Trophoblast cell (in vitro differentiated cells and primary cell): ENCODE results near the gene SLC43A2.
A peak's percentile ranks its signal among the peaks of the same experiment; 100 is the strongest.

Experiments
- DNase-seq, 2 donors: peaks; one replicate each; pipeline ENCODE4 v3.0.0-alpha.2; 2016
- H2AFZ ChIP-seq: 2 replicates; pipeline ENCODE4 v1.6.1; 2013; ENCODE audit warnings: low read length, moderate library complexity, mild to moderate bottlenecking; ENCODE audit not compliant: insufficient read depth, poor library complexity
- H2AK5ac ChIP-seq: 2 replicates; pipeline ENCODE4 v1.6.1; 2013; ENCODE audit warnings: mild to moderate bottlenecking, low read length
- H2BK120ac ChIP-seq: 2 replicates; pipeline ENCODE4 v1.6.1; 2013; ENCODE audit warnings: low read length, mild to moderate bottlenecking, moderate library complexity; ENCODE audit not compliant: insufficient read depth, poor library complexity
- H2BK12ac ChIP-seq: 2 replicates; pipeline ENCODE4 v1.6.1; 2013; ENCODE audit warnings: mild to moderate bottlenecking, low read length, moderate library complexity
- H2BK5ac ChIP-seq: 2 replicates; pipeline ENCODE4 v1.6.1; 2013; ENCODE audit warnings: low read length, low read depth, moderate library complexity, mild to moderate bottlenecking; ENCODE audit not compliant: poor library complexity
- H3K14ac ChIP-seq: 2 replicates; pipeline ENCODE4 v1.6.1; 2013; ENCODE audit warnings: mild to moderate bottlenecking, low read length
- H3K18ac ChIP-seq: 2 replicates; pipeline ENCODE4 v1.6.1; 2013; ENCODE audit warnings: mild to moderate bottlenecking, low read length
- H3K23ac ChIP-seq: 2 replicates; pipeline ENCODE4 v1.6.1; 2013; ENCODE audit warnings: low read length
- H3K27ac ChIP-seq: 2 replicates; pipeline ENCODE4 v1.5.1; 2013; ENCODE audit warnings: low read depth, mild to moderate bottlenecking, inconsistent platforms, low read length, moderate library complexity
- H3K27me3 ChIP-seq: 2 replicates; pipeline ENCODE4 v1.6.1; 2013; ENCODE audit warnings: inconsistent platforms, mild to moderate bottlenecking, low read length, moderate library complexity; ENCODE audit not compliant: insufficient read depth
- H3K36me3 ChIP-seq, 2 experiments: 1 replicate in 1 of 2; 2 replicates in 1 of 2; pipeline ENCODE4 v1.6.1; 2013; ENCODE audit warnings: low read length in 2 of 2, mild to moderate bottlenecking in 2 of 2, moderate library complexity in 1 of 2; ENCODE audit not compliant: insufficient read depth in 2 of 2, control insufficient read depth in 1 of 2
- H3K4ac ChIP-seq: 2 replicates; pipeline ENCODE4 v1.6.1; 2013; ENCODE audit warnings: low read depth, mild to moderate bottlenecking, low read length, moderate library complexity
- H3K4me1 ChIP-seq, 2 experiments: 1 replicate in 1 of 2; 2 replicates in 1 of 2; pipeline ENCODE4 v1.6.1; 2013; ENCODE audit warnings: low read length in 2 of 2, mild to moderate bottlenecking in 2 of 2, moderate library complexity in 1 of 2; ENCODE audit not compliant: insufficient read depth in 2 of 2, control insufficient read depth in 1 of 2
- H3K4me2 ChIP-seq: 2 replicates; pipeline ENCODE4 v1.6.1; 2013; ENCODE audit warnings: inconsistent platforms, mild to moderate bottlenecking, low read length, moderate library complexity
- H3K4me3 ChIP-seq: 2 replicates; pipeline ENCODE4 v1.5.1; 2013; ENCODE audit warnings: mild to moderate bottlenecking, low read depth, low read length, inconsistent platforms
- H3K79me1 ChIP-seq: one replicate; pipeline ENCODE4 v1.6.1; 2013; ENCODE audit warnings: low read length
- H3K79me2 ChIP-seq: 2 replicates; pipeline ENCODE4 v1.6.1; 2013; ENCODE audit warnings: low read length, mild to moderate bottlenecking; ENCODE audit not compliant: control insufficient read depth, insufficient read depth, poor library complexity
- H3K9ac ChIP-seq: 2 replicates; pipeline ENCODE4 v1.6.1; 2013; ENCODE audit warnings: mild to moderate bottlenecking, low read length
- H3K9me3 ChIP-seq: 2 replicates; pipeline ENCODE4 v1.6.1; 2013; ENCODE audit warnings: low read depth, mild to moderate bottlenecking, control low read depth, inconsistent platforms, low read length; ENCODE audit not compliant: insufficient read depth
- H4K12ac ChIP-seq: 2 replicates; pipeline ENCODE4 v1.6.1; 2013; ENCODE audit warnings: low read depth, mild to moderate bottlenecking, low read length, moderate library complexity
- H4K8ac ChIP-seq: 2 replicates; pipeline ENCODE4 v1.6.1; 2013; ENCODE audit warnings: low read depth, mild to moderate bottlenecking, low read length, moderate library complexity
- H4K91ac ChIP-seq: one replicate; pipeline ENCODE4 v1.6.1; 2013; ENCODE audit warnings: low read depth, mild to moderate bottlenecking, low read length, moderate library complexity
- WGBS: extraction: QIAGEN DNeasy Blood & Tissue Kit; methylation state at CpG from one replicate; pipeline ENCODE4 v1.1.7; 2013; ENCODE audit warnings: missing lambda C conversion rate; ENCODE audit not compliant: insufficient read length, insufficient coverage; ENCODE audit errors: extremely low coverage; 5-methylcytosine and 5-hydroxymethylcytosine counted together

SLC43A2 gene

DNA sequence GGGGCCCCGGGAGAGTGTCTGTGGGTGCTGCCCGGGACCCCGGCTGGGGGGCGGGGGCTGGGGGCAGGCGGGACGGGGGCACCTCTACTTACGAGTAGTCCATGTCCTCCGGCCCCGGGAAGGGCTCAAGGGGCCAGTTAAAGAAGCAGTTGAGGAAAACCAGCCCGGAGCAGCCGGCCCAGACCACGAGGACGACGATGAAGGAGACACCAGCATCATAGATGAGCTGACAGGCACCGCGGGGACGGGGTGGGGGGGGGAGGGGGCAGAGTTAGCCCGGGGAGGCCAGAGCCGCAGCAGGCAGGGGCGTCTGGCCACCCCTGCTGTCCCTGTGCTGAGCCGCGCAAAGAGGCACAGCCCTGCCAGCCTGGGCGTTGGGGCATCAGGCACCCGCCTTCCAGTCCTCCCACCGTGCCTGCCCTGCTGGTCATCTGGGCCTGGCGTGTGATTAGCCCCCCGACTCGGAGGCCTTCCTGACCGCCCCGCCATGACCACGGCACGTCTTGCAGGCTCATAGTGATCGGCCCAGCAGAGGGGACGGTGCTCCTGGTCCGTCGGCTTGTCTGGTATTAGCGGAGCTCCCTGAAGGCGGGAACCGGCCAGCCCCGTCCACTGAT lies 37.1 kb downstream of the SLC43A2 start:
- Histone ChIP-seq H4K91ac (peak overlapping the region; percentile 70), H4K8ac (no peak overlapping the region), H3K36me3 (peaks cover 10 to 12% of the 10 kb centered on the region in 2 experiments), H3K79me1 (peaks cover 28% of the 10 kb centered on the region), H4K12ac (no peak overlapping the region), H3K4me1 (peaks cover 35 to 44% of the 10 kb centered on the region in 2 experiments), H3K9me3 (peaks cover 2% of the 10 kb centered on the region), H3K27ac (no peak overlapping the region), H3K4ac (no peak overlapping the region), H3K14ac (no peak overlapping the region), H2BK5ac (no peak overlapping the region), H3K79me2 (peaks cover 3% of the 10 kb centered on the region), H3K4me2 (no peak overlapping the region), H3K4me3 (no peak overlapping the region), H2AK5ac (peak overlapping the region; percentile 28), H3K23ac (no peak overlapping the region), H3K18ac (no peak overlapping the region), H2BK12ac (peak overlapping the region; percentile 62), H3K27me3 (no peaks in the 10 kb centered on the region), H2AFZ (no peak overlapping the region), H2BK120ac (peak overlapping the region; percentile 15), H3K9ac (no peak overlapping the region)
- no peak for DNase-seq
- WGBS, result no CpG with 5 or more reads among the region's 40 CpGs

DNA sequence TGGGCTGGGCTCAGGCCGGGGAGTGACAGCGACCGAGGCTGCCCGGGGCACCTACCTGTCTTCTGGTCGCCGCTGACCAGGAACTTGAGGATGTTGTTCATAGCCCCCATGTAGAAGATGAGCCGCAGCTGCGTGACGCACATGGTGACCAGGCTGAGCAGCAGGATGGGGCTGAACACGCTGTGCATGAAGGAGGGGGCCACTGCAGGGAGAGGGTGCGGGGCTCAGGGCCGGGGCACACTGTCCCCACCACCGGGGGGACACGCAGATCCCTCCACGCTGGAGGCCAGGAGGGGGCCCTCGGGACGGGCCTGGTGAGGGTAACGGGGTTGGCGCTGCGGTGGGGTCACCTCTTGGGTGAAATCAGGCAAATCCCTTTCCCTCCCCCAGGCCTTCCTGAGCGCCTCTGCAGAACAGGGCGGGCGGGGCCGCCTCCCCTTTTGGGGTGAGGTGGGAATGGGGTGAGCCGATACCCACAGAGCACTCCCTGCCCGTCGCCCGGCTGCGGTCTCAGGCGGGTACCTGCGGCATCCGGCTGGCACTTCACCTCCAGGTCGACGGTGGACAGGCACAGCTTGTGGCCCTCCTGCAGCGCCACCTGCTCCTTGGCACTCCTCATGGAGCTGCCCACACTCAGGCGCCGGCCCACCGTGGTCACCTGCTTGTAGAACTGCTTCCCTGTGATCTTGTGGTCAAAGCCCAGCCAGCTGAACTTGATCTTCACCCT lies 37.7 kb downstream of the SLC43A2 start:
- H3K4ac ChIP-seq, result peak overlapping the region; percentile 10
- peak overlapping the region; percentile 69 for H2AK5ac ChIP-seq
- H3K4me3 ChIP-seq, result no peak overlapping the region
- no CpG with 5 or more reads among the region's 38 CpGs for WGBS
- H3K14ac ChIP-seq, result peak overlapping the region; percentile 42
- no peak overlapping the region for H3K9ac ChIP-seq
- peaks cover 32% of the 10 kb centered on the region for H3K79me1 ChIP-seq
- no peaks in the 10 kb centered on the region for H3K27me3 ChIP-seq
- H4K91ac ChIP-seq, result peak overlapping the region; percentile 70
- no peak overlapping the region for H2AFZ ChIP-seq
- peaks cover 10 to 13% of the 10 kb centered on the region in 2 experiments for H3K36me3 ChIP-seq
- no peak for DNase-seq
- H2BK5ac ChIP-seq, result no peak overlapping the region
- H3K27ac ChIP-seq, result peak overlapping the region; percentile 81
- H4K12ac ChIP-seq, result no peak overlapping the region
- no peak overlapping the region for H3K4me2 ChIP-seq
- peaks cover 3% of the 10 kb centered on the region for H3K79me2 ChIP-seq
- H3K18ac ChIP-seq, result peak overlapping the region; percentile 56
- H4K8ac ChIP-seq, result peak overlapping the region; percentile 11
- H2BK12ac ChIP-seq, result peak overlapping the region; percentile 56
- H3K4me1 ChIP-seq, result peaks cover 42 to 50% of the 10 kb centered on the region in 2 experiments
- H3K9me3 ChIP-seq, result peaks cover 2% of the 10 kb centered on the region
- H2BK120ac ChIP-seq, result peak overlapping the region; percentile 15
- no peak overlapping the region for H3K23ac ChIP-seq

DNA sequence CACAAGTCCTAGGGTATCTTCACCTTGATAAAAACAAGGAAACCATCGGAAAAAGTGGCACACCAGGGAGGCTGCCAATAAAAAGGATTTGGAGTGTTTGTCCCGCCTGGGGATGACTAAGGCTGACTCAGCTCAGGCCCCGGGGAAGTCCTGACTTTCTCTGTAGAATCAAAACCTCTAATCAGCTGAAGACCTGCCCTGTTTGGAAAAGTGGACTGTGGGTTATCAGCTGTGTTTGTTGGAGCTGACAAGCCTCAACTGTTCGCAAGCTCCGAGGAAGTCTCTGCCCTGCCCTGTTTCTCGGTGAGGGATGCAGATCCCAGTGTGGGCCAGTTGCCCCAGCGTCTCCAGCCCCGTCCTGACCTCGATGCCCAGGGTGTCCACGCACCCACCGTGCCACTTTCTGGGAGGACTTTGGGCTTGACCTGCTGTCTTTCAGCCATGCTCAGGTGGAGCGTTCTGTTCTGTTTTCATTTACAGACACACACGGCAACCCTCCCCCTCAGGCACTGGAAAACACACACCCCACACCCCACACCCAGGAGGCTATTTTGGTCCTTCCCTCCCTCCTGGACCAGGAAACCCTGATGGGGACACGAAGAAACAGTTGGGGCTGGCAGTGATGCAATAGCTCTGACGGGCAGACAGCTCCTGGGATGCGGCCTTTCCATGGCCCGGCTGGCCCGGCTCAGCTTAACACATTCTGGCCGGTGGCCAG lies 38.4 kb downstream of the SLC43A2 start:
- peak overlapping the region; percentile 33 for H3K4me2 ChIP-seq
- H3K14ac ChIP-seq, result peak overlapping the region; percentile 5
- peak overlapping the region; percentile 15 for H2BK5ac ChIP-seq
- H2AFZ ChIP-seq, result no peak overlapping the region
- H3K4ac ChIP-seq, result no peak overlapping the region
- H4K12ac ChIP-seq, result no peak overlapping the region
- H3K4me3 ChIP-seq, result no peak overlapping the region
- H3K27me3 ChIP-seq, result no peaks in the 10 kb centered on the region
- peak overlapping the region; percentile 11 for H4K8ac ChIP-seq
- H3K4me1 ChIP-seq, result peaks cover 49 to 56% of the 10 kb centered on the region in 2 experiments
- peak overlapping the region; percentile 39 for H3K18ac ChIP-seq
- peak; percentile 89 for DNase-seq
- peaks cover 10 to 15% of the 10 kb centered on the region in 2 experiments for H3K36me3 ChIP-seq
- H3K79me1 ChIP-seq, result peaks cover 38% of the 10 kb centered on the region
- WGBS, result no CpG with 5 or more reads among the region's 19 CpGs
- peaks cover 2% of the 10 kb centered on the region for H3K9me3 ChIP-seq
- peak overlapping the region; percentile 81 for H3K27ac ChIP-seq
- peak overlapping the region; percentile 9 for H2BK120ac ChIP-seq
- H2BK12ac ChIP-seq, result peak overlapping the region; percentile 9
- H2AK5ac ChIP-seq, result peak overlapping the region; percentile 35
- H3K79me2 ChIP-seq, result peaks cover 5% of the 10 kb centered on the region
- peak overlapping the region; percentile 70 for H4K91ac ChIP-seq
- no peak overlapping the region for H3K23ac ChIP-seq
- no peak overlapping the region for H3K9ac ChIP-seq

DNA sequence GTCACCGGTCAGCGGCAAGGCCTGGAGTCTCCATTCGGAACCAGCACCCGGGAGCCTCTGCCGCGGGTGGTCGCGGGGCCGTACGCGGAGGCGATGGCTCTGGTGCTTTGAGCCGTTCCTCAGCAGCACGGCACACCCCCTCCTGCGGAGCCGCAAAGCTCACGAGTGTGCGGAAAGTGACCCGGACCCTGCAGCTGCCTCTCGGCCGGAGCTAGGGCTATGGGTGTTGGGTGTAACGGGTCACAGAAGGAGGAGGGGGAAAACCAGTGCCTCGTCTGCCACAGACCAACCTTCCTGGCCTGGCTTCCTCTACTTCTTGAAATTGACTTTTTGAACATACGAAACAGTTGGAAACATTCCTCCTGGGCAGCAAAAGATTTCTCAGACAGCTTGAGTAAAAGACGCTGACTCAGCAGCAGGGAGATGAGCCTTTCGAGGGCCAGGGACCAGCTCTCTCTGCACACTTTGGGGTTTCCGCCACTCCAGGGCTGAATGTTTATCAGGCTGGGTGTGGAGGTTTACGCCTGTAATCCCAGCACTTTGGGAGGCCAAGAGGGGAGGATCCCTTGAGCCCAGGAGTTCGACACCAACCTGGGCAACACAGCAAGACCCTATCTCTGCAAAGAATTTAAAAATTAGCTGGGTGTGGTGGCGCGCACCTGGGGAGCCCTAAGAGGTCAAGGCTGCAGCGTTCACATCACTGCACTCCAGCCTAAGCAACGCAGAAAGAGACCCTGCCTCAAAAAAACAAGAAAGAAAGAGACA lies 39.6 kb downstream of the SLC43A2 start:
- peak overlapping the region; percentile 12 for H3K18ac ChIP-seq
- H3K79me1 ChIP-seq, result peaks cover 39% of the 10 kb centered on the region
- peaks cover 50 to 59% of the 10 kb centered on the region in 2 experiments for H3K4me1 ChIP-seq
- H3K23ac ChIP-seq, result no peak overlapping the region
- H2AK5ac ChIP-seq, result peak overlapping the region; percentile 82
- peak overlapping the region; percentile 75 for H2BK5ac ChIP-seq
- peaks cover 14 to 20% of the 10 kb centered on the region in 2 experiments for H3K36me3 ChIP-seq
- no peak overlapping the region for H3K4me2 ChIP-seq
- H4K8ac ChIP-seq, result peak overlapping the region; percentile 71
- peaks cover 2% of the 10 kb centered on the region for H3K9me3 ChIP-seq
- H3K4ac ChIP-seq, result peak overlapping the region; percentile 78
- peaks cover 5% of the 10 kb centered on the region for H3K79me2 ChIP-seq
- H3K27ac ChIP-seq, result peak overlapping the region; percentile 28
- peak overlapping the region; percentile 70 for H2BK12ac ChIP-seq
- H2AFZ ChIP-seq, result peak overlapping the region; percentile 18
- H4K91ac ChIP-seq, result peak overlapping the region; percentile 53
- peak overlapping the region; percentile 74 for H2BK120ac ChIP-seq
- no CpG with 5 or more reads among the region's 33 CpGs for WGBS
- H4K12ac ChIP-seq, result no peak overlapping the region
- no peaks in the 10 kb centered on the region for H3K27me3 ChIP-seq
- peak overlapping the region; percentile 62 for H3K14ac ChIP-seq
- DNase-seq, result peak; percentile 28 to 37
- no peak overlapping the region for H3K4me3 ChIP-seq
- no peak overlapping the region for H3K9ac ChIP-seq
